T1000 (cell line): ENCODE data around the gene HECTD1.
"Not testable (repeated sequence)": the region's sequence is repeated elsewhere in the genome, so short reads cannot be mapped to it uniquely, and the experiment has no call there.

Source experiments
- DNase-seq: peaks from one replicate; lab custom pipeline; 2025; ENCODE audit warnings: mixed read lengths; lab: John Stamatoyannopoulos, UW

HECTD1 gene

DNA sequence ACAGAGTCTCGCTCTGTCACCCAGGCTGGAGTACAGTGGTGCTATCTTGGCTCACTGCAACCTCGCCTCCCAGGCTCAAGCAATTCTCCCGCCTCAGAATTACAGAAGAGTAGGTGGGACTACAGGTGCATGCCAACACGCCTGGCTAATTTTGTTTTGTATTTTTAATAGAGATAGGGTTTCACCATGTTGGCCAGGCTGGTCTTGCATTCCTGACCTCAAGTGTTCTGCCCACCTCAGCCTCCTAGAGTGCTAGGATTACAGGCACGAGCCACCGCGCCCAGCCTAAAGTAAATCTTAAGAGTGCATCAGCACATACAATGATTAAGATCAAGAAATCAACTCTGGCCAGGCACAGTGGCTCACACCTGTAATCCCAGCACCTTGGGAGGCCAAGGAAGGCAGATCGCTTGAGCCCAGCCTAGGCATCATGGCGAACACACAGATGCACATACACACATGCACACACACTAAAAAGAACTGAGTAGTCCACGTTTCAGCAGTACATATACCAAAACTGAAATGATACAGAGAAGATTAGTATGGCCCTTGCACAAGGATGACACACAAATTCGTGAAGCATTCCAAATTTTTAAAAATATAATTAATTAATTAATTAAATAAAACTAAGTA is 65.0 kb downstream of the HECTD1 start:
- no peak for DNase-seq

DNA sequence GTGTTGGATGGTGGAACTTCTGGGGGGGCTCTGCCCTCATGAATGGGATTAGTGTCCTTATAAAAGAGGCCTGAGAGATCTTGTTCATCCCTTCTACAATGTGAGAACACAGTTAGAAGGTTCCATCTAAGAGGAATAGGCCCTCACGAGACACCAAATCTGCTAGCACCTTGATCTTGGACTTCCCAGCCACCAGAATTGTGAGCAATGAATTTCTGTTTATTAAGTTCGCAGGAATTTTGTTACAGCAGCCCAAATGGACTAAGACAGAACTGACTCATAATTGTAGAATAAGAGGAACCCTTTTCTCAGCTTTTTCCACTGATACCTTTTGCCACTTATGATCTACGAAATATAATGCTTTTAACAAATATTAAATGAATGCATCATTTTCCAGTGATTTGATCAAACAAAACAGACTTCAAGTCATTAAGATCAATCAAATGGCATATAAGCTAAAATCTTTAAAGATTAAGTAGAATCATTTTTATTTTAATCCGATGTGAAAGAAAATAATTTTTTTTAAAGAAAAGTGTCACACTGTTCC is 68.2 kb downstream of the HECTD1 start:
- no peak for DNase-seq

DNA sequence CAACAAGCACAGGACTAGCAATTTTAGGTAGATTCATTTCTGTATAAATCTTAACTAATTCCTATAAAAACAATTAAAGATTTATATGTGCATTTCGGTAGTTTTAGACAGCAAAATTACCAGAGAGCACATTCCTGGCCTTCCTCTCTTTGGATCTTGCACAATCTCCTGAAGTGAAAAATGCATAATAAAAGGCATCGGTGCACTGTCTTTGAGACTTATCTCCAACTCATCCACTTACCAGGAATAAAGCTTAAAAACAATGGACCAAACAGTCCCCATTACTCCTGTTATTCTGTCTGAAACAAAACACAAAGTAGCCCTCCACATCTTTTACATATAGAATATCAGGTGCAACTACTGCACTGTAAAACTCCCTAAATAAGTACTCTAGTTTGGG is 69.3 kb downstream of the HECTD1 start:
- no peak for DNase-seq

DNA sequence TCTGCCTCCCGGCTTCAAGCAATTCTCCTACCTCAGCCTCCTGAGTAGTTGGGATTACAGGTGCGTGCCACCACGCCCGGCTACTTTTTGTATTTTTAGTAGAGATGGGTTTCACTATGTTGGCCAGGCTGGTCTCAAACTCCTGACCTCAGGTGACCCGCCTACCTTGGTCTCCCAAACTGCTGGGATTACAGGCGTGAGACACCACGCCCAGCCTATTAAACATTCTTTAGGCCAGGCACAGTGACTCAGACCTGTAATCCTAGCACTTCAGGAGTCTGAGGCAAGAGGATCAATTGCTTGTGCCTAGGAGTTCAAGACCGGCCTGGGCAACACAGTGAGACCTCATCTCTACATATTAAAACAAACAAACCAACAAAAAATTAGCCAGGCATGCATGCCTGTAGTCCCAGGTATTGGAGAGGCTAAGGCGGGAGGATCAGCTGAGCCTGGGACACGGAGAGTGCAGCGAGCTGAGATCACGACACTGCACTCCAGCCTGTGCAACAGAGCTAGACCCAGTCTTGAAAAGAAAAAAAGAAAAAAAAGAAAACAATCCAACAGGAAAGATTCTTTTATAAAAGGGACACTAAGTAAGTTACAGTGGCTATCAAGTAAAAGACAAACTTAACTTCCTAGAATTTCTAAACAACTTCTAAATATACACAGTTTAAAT is 70.2 kb downstream of the HECTD1 start:
- no peak for DNase-seq

DNA sequence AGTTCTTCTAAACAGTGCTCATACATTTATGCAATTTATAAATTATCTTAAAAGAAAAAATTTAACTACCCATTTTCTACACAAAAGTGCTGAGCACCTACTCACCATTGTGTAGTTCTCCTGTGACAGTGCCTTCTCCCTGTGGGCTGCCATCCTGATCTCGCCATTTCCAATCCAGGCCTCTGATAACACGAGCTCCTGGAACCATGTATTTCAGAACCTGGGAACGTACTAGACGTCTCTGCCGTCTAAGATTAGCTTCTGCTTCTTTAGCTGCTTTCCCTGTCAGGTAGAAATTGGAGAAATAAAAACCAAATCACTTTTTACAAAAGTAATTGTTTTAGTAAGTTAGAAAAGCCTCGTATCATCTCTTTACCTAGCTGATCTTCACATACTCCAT is 74.5 kb downstream of the HECTD1 start:
- no peak for DNase-seq

DNA sequence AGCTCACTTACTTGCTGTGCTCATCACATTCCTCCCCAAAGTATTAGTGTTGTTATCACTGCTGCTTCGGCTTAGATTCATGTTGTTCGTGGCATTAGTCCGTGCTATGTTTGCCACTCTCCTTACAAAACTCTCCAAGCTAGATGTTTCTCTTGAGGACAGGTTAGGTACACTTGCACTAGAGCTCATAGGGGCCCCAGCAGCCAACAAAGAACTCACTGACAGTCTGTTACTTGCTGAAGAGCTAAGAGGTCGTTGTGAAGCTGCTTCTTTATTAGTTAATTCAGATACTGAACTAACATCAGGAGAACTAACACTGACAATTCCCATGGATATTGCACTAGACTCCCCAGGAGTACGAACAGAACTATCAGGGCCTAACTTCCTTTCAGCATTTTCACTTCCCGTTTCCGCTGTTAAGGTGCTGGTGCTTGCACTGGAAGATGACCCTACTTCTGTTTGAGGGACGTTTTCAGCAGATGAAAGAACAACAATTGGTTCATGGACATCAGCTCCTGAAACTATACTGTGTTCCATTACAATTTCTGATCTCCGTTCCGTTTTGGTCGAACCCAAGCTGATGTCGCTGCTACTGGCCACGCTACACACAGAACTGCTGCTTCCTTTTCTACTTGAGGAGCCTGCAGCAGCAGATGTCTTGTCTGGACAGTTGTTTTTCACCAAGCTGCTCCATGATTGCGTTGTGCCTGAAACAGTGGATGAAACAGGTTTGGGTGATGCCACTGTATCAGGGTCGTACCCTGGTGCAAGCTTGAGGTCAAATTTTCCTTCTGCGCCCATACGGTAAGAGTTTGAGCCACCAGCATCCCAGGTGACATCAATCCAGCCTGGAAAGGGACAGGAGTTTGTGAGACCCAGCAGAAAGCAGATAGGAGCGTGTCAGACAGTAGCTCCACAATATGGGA is 78.7 kb downstream of the HECTD1 start:
- no peak for DNase-seq

DNA sequence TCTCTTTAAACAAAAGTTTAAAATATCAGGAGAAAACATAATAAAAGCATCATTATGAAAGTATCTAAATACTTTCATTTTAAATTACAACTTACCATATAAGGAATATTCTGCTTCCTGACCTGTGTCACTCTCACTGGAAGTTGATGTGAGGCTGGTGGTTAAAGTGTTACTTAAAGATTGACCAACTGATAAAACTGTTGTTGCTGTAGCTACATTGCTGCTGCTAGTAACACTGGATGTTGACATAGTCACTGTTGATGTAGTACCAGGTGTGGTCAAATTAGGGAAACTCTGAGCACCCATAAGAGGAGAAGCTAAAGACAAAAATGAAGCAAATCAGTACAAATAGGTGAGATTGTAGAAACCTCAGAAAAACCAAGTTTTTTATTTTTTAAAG is 79.9 kb downstream of the HECTD1 start:
- DNase-seq: no peak

DNA sequence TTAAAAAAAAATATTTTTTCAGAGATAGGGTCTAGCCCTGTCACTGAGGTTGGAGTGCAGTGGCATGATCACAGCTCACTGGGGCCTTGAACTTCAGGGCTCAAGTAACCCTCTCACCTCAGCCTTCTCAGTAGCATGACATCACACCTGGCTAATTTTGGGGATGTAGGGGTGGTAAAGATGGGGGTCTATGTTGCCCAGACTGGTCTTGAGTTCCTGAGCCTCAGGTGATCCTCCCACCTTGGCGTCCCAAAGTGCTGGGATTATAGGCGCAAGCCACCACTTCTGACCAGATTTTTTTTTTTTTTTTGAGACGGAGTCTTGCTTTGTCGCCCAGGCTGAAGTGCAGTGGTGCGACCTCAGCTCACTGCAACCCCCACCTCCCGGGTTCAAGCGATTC is 80.9 kb downstream of the HECTD1 start:
- DNase-seq: no peak

DNA sequence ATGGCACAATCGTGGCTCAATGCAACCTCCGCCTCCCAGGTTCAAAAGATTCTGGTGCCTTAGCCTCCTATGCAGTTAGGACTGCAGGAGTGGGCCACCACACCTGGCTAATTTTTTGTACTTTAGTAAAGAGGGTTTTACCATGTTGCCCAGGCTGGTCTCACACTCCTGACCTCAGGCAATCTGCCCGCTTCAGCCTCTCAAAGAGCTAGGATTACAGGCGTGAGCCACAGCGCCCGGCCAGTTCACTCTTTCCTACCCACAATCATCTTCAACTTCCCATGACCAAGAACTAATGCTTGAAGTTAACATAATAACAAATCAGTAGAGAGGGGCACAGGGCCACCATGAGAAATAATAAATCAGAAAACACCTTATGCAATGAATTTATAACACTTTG is 82.4 kb downstream of the HECTD1 start:
- no peak for DNase-seq

DNA sequence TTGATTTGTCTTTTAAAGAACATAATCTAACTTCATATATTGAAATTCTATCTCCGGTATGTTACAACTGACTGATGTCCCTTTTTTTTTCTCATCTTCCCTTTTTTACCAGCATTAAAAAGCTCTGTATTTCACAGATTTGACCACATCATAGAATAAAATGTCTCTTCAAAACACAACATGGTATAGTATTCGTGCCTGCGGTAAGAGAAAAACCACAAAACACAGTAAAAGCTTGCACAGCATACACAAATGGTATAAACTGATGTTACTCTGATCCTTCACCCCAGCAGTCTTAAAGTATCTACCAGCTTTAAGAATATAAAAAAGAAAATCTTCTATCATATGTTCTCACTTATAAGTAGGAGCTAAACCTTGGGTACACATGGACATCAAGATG is 83.4 kb downstream of the HECTD1 start:
- no peak for DNase-seq

DNA sequence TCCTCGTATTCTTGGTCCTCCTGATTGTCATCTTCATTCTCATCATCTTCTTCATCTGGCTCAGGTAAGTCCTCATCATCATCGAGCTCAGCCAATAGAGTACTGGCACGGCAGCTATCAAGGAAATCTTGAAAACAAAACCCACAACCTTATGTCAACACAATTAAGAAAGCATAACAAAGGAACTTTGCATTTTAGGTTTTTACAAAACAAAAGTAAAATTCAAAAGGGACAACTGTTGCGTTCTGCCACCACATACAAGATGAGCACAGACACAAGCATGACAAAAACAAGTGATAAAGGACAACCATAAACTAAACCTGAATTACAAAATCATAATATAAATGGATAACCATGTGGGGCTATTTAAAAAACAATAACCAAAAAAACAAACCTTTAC is 84.7 kb downstream of the HECTD1 start:
- no peak for DNase-seq

DNA sequence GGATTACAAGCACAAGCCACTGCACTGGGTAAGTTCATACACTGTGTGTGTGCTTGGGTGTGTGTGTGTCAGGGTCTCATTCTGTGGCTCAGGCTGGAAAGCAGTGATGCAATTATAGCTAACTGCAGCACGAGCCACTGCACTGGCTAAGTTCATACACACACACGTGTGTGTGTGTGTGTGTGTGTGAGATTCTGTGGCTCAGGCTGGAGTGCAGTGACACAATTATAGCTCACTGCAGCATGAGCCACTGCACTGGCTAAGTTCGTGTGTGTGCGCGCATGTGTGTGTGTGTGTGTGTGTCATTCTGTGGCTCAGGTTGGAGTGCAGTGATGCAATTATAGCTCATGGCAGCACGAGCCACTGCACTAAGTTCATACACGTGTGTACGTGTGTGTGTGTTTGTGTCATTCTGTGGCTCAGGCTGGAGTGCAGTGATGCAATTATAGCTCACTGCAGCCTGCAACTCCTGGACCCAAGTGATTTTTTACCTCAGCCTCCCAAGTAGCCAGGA is 85.4 kb downstream of the HECTD1 start:
- no peak for DNase-seq

DNA sequence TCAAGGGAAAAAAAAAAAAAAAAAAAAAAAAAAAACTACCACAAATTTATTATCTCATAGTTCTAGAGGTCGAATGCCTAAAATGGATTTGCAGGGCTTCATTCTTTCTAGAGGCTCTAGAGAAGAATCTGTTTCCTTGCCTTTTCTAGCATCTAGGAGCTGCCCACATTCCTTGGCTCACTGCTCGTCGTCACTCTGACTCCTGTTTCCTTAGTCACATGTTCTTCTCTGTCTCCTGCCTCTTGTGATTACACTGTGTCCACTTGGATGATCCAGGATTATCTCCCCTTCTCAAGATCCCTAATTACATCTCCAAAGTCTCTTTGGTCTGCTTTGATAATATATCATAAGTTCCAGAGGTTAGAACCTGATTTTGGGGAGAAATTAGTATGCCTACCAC is 88.7 kb downstream of the HECTD1 start:
- no peak for DNase-seq

DNA sequence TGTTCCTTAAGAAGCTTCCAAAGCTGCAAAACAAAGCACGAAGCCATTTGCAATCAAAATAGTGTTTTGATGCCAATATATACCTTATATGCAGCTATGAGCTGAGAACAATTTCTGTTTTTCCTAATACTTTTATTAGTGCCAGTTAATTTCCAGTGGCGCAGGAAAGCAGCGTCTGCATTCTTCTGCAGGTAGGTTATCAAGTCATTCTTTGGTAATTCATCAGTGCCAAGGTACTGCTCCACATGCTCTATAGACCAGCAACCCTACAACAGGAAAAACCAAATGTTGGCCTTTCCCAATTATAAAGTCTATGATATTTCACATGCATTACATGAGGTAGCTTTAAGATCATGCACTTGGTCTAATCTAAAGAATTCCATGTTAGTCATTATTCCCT is 93.8 kb downstream of the HECTD1 start:
- DNase-seq: no peak

DNA sequence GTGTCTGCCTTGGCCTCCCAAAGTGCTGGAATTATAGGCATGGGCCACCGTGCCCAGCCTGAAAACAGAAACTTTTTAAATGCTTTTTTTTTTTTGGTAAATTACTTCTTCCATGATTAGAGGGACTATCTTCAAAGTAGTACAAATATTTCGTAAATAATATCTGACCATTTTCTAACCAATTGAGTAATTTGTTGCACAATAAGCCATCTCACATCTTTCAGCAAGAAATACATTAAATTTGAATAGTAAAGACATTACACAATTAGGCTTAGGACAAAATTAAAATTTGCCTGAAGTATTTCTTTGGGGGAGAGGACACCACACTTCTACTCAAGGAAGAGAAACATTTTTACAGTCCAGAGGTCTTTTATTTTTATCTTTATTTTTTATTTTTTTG is 96.7 kb downstream of the HECTD1 start:
- no peak for DNase-seq

DNA sequence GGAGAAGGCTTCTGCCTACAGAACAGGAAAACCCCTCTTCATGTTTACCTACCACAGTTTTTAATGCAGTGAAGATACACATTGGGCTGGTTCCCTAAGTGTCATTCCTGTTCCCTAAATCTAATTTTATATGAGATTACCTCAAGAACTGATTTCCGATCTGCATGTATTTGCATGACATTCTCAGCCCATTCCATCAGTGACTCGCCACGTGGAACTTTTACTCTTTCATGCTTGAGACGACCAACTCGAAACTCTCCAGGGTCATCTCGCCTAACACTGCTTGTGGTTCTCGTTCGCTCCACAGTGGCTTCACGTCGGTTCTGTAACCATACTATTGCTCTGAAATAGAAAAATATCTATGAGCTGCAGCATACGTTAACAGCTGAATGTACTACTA is 98.3 kb downstream of the HECTD1 start:
- no peak for DNase-seq

DNA sequence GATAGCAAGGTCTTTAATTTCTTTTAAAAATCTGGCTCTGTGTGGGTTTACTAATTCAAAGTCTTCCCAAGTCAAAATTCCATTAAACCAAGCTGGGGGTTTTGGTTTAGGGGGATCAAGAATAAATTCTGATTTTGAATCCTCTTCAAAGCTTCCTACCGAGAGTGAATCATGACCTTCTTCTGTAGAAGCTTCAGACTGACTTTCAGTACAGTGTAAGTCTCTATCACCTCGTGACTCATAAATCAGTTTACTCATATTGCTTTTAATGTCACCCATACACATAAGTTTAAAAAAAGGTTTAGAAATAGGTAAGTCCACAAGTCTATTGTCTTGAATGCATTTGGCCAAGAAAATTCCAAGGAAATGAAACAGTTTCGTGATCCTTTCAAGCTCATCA is 100.8 kb downstream of the HECTD1 start:
- no peak for DNase-seq

DNA sequence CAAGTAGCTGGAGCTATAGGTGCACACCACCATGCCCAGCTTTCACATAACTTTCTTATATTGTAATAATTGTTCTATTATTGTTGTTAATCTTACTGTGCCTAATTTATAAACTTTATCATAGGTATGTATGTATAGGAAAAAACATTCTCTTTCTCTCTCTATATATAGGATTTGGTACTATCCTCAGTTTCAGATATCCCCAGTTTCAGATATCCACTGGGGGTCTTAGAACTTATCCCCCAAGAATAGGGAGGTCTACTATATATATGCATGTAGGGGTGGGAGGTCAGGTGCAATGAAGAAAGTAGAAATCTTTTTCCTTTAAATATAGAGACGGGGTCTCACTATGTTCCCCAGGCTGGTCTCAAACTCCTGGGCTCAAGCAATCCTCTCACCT is 110.5 kb downstream of the HECTD1 start:
- no peak for DNase-seq

DNA sequence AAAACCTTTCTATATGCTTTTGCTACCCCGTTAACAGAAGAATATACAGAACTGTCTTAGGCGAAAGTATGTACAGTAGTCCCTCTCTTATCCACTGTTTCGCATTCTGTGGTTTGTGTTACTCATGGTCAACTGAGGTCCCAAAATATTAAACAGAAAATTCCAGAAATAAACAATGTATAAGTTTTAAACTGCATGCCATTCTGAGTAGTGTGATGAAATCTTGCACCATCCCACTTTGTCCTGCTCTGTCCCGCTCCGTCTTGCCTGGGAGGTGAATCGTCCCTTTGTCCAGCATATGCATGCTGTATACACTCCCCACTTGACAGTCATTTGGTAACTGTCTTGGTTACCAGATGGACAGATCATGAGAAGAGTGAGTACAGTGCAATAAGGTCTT is 111.3 kb downstream of the HECTD1 start:
- DNase-seq: no peak

DNA sequence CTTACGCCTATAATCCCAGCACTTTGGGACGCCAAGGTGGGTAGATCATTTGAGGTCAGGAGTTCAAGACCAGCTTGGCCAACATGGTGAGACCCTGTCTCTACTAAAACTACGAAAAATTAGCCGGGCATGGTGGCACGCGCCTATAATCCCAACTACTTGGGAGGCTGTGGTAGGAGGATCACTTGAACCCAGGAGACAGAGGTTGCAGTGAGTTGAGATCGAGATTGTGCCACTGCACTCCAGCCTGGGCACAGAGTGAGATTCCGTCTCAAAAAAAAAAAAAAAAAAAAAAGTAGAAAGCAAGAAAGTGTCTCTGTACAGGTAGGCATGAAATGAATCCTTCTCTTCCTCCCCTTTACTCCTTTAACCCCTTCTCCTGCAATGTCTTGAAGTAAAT is 111.8 kb downstream of the HECTD1 start:
- DNase-seq: not testable (repeated sequence)

DNA sequence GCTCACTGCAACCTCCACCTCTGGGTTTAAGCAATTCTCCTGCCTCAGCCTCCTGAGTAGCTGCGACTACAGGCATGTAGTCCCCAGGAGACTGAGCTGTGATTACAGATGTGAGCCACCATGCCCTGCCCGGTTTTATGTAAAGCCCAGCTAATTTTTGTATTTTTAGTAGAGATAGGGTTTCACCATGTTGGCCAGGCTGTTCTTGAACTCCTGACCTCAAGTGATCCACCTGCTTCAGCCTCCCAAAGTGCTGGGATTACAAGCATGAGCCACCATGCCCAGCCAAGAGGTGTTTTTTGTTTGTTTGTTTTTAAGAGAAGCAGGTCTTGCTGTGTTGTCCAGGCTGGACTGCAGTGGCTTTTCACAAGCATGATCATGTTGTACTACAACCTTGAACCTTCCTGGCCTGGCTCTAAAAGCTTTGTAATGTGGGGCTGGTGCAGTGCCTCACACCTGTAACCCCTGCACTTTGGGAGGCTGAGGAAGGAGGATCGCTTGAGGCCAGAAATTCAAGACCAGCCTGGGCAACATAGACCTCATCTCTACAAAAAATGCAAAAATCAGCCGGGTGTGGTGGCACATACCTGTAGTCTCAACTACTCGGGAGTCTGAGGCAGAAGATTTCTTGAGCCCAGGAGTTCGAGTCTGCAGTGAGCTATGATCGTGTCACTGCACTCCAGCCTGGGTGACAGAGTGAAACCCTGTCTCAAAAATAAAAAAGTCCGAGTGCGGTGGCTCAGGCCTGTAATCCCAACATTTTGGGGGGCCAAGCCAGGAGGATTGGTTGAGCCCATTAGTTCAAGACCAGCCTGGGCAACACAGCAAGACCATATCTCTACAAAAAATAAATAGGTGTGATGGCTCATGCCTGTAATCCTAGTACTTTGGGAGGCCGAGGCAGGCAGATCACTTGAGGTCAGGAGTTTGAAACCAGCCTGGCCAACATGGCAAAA is 113.4 kb downstream of the HECTD1 start:
- not testable (repeated sequence) for DNase-seq
